Measurements from ENCODE around the gene TGFBR3. TPM values are rescaled to one million over a fixed set of nuclear protein-coding genes. Genes with fewer than 3 reads are reported as not detected.

Gene TGFBR3
- total and polyA plus RNA-seq, 8 donors = 4.2 to 689 (median 71.5) TPM

- peaks cover 10 to 45% (median 33%) of the 10 kb centered on the region in 4 donors for H3K4me1 ChIP-seq
- WGBS, 5 donors = 14 to 24% (median 19%) methylated on average over 6 of the region's 6 CpGs
Measured at GRCh38 chr1:91846007-91846638, 39.8 kb downstream of the TGFBR3 start.

GRCh38 chr1:91844862-91845528 is 41.0 kb downstream of the TGFBR3 start:
- TF ChIP-seq POLR2AphosphoS5 (IDR thresholded peaks at IDR 0.05) = peak in 2 of 3 donors; percentile 32 to 71
- no peak for TF ChIP-seq CTCF (IDR thresholded peaks at IDR 0.05)
- H3K27ac ChIP-seq = peak overlapping the region in 4 of 5 donors; percentile 53 to 83 (median 73)
- no peak overlapping the region for H3K4me3 ChIP-seq
- no peaks in the 10 kb centered on the region for H3K36me3 ChIP-seq
- DNase-seq = peak; percentile 27 to 45
- no peaks in the 10 kb centered on the region for H3K9me3 ChIP-seq
- intact Hi-C loops (cut with DNase I; ENCODE audit: low total_unique reads) = no loop called here
- H3K4me1 ChIP-seq = peaks cover 0 to 36% (median 25%) of the 10 kb centered on the region in 4 donors
- WGBS, 5 donors = 38 to 48% (median 41%) methylated on average over 6 of the region's 6 CpGs
- no peaks in the 10 kb centered on the region for H3K27me3 ChIP-seq

More at GRCh38 chr1:91846007-91846638, 39.8 kb downstream of the TGFBR3 start:
- Histone ChIP-seq H3K9me3 (no peaks in the 10 kb centered on the region), H3K27ac (peak overlapping the region in 4 of 5 donors; percentile 50 to 83 (median 73)), H3K27me3 (no peaks in the 10 kb centered on the region), H3K4me3 (no peak overlapping the region), H3K36me3 (no peaks in the 10 kb centered on the region)
- intact Hi-C loops (cut with DNase I; ENCODE audit: low total_unique reads) = no loop called here
- TF ChIP-seq POLR2A (IDR thresholded peaks at IDR 0.05) (no peak), POLR2AphosphoS5 (IDR thresholded peaks at IDR 0.05) (no peak), CTCF (IDR thresholded peaks at IDR 0.05) (no peak), EP300 (IDR thresholded peaks at IDR 0.05) (no peak)
- peak; percentile 27 to 85 for DNase-seq

- intact Hi-C loops (cut with DNase I; ENCODE audit: low total_unique reads) = no loop called here
Measured at GRCh38 chr1:91843843-91844242, 42.1 kb downstream of the TGFBR3 start.

DNA sequence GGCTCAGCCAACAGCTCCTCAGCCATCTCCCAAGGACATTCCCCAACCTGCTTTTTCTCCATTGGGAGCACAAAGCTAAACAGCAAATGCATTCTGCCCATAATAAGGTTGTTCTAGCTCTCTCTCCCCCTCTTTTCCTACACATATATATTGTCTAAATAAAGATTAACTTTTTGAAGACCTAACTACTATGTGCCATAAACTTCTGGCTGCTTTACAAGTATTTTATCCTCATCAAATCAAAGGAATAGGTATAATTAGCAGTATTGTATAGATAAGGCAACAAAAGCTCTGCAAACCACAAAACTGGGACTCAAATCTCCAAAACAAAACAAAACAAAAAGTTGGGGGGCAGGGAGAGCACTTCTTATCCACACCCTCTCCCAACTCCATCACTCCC is 43.4 kb downstream of the TGFBR3 start:
- H3K27ac ChIP-seq = peak overlapping the region in 3 of 5 donors; percentile 13 to 39 (median 32)
- H3K27me3 ChIP-seq = no peaks in the 10 kb centered on the region
- TF ChIP-seq POLR2A (IDR thresholded peaks at IDR 0.05) = no peak
- no peak for TF ChIP-seq CTCF (IDR thresholded peaks at IDR 0.05)
- no peak for TF ChIP-seq EP300 (IDR thresholded peaks at IDR 0.05)
- TF ChIP-seq POLR2AphosphoS5 (IDR thresholded peaks at IDR 0.05) = no peak
- H3K9me3 ChIP-seq = no peaks in the 10 kb centered on the region
- intact Hi-C loops (cut with DNase I; ENCODE audit: low total_unique reads) = no loop called here
- peaks cover 0 to 29% (median 21%) of the 10 kb centered on the region in 4 donors for H3K4me1 ChIP-seq
- H3K4me3 ChIP-seq = no peak overlapping the region
- H3K36me3 ChIP-seq = no peaks in the 10 kb centered on the region
- DNase-seq = no peak

More at GRCh38 chr1:91843843-91844242, 42.1 kb downstream of the TGFBR3 start:
- H3K4me3 ChIP-seq = no peak overlapping the region
- H3K36me3 ChIP-seq = no peaks in the 10 kb centered on the region
- TF ChIP-seq CTCF (IDR thresholded peaks at IDR 0.05) = no peak
- no peak for TF ChIP-seq EP300 (IDR thresholded peaks at IDR 0.05)
- TF ChIP-seq POLR2A (IDR thresholded peaks at IDR 0.05) = no peak
- TF ChIP-seq POLR2AphosphoS5 (IDR thresholded peaks at IDR 0.05) = no peak
- H3K27me3 ChIP-seq = no peaks in the 10 kb centered on the region
- 93 to 97% (median 94%) methylated on average over 3 of the region's 3 CpGs for WGBS, 5 donors
- H3K9me3 ChIP-seq = no peaks in the 10 kb centered on the region
- H3K4me1 ChIP-seq = peaks cover 0 to 36% (median 22%) of the 10 kb centered on the region in 4 donors
- H3K27ac ChIP-seq = peak overlapping the region in 3 of 5 donors; percentile 70 to 83 (median 76)
- no peak for DNase-seq

Data from stomach (tissue), 9 donors.